A673 (cell line): ENCODE data around the gene SUDS3.

Experiments
- EZH2 ChIP-seq: fragments of 200-600 bp; sonication (generic); IDR thresholded peaks from 2 replicates; pipeline ENCODE4 v1.6.1; 2017; ENCODE audit warnings: borderline replicate concordance, low read depth, mild to moderate bottlenecking, mixed read lengths, antibody characterized with exemption, low read length; ENCODE audit not compliant: poor library complexity, severe bottlenecking
- TF ChIP-seq, protein P1 (sequence below): fragments of 300-800, 200-600 bp; sonication (generic); conservative IDR thresholded peaks from 2 replicates; pipeline ENCODE4 v1.5.1; 2017; ENCODE audit warnings: low read depth, mild to moderate bottlenecking, antibody characterized with exemption, low read length, moderate library complexity, mixed read lengths

DNA sequence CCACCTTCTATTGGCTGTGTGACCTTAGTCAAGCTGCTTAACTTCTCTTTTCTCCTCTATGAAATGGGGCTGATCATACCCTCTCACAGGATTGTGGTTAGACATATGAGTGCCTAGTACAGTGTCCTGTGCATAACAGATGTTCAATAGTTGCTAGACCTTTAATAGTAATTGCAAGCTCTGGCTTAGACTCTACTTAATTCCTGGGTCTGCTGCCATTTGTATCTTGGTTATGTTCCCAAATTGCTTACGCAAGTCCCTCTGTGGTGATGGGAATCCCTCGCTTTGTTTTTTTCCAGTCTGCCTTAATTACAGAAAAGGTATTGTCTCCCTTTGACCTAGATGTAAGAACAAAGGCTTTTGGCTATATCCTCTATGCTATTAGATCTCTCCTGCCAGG is 15.1 kb downstream of the SUDS3 start:
- TF ChIP-seq, protein P1, sequence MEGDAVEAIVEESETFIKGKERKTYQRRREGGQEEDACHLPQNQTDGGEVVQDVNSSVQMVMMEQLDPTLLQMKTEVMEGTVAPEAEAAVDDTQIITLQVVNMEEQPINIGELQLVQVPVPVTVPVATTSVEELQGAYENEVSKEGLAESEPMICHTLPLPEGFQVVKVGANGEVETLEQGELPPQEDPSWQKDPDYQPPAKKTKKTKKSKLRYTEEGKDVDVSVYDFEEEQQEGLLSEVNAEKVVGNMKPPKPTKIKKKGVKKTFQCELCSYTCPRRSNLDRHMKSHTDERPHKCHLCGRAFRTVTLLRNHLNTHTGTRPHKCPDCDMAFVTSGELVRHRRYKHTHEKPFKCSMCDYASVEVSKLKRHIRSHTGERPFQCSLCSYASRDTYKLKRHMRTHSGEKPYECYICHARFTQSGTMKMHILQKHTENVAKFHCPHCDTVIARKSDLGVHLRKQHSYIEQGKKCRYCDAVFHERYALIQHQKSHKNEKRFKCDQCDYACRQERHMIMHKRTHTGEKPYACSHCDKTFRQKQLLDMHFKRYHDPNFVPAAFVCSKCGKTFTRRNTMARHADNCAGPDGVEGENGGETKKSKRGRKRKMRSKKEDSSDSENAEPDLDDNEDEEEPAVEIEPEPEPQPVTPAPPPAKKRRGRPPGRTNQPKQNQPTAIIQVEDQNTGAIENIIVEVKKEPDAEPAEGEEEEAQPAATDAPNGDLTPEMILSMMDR = no peak
- TF ChIP-seq EZH2 = no peak
